Small intestine (tissue), 16 donors: ENCODE measurements around the gene ELAVL1. TPM values are rescaled to one million over a fixed set of nuclear protein-coding genes. Genes with fewer than 3 reads are reported as not detected.

ENCODE experiments used
- DNase-seq, 2 donors: peaks; one replicate each; pipeline versions ENCODE4 v3.0.0 to v3.0.0-alpha.2; 2013
- FAIRE-seq: peaks from 2 replicates; lab custom pipeline; 2012; peaks lifted over from hg19 to GRCh38; lab: Jason Lieb, UNC
- H3K27ac ChIP-seq, 3 donors: one replicate each; pipeline ENCODE4 v1.5.1; 2013; ENCODE audit warnings: low read length in 2 of 3, mild to moderate bottlenecking in 2 of 3, control low read depth in 1 of 3, inconsistent platforms in 1 of 3, low read depth in 1 of 3, moderate library complexity in 1 of 3
- H3K27me3 ChIP-seq, 3 donors: one replicate each; pipeline ENCODE4 v1.6.1; 2013; ENCODE audit warnings: low read length in 3 of 3, inconsistent platforms in 1 of 3; ENCODE audit not compliant: control insufficient read depth in 3 of 3, insufficient read depth in 3 of 3
- H3K36me3 ChIP-seq, 3 donors: one replicate each; pipeline ENCODE4 v1.6.1; 2013; ENCODE audit warnings: low read length in 3 of 3, inconsistent platforms in 1 of 3, low read depth in 1 of 3, mild to moderate bottlenecking in 1 of 3, moderate library complexity in 1 of 3; ENCODE audit not compliant: control insufficient read depth in 3 of 3, insufficient read depth in 2 of 3
- H3K4me1 ChIP-seq, 3 donors: one replicate each; pipeline ENCODE4 v1.6.1; 2013; ENCODE audit warnings: low read length in 2 of 3, inconsistent platforms in 1 of 3, low read depth in 1 of 3, mild to moderate bottlenecking in 1 of 3, moderate library complexity in 1 of 3; ENCODE audit not compliant: control insufficient read depth in 3 of 3, insufficient read depth in 2 of 3
- H3K4me3 ChIP-seq, 3 donors: one replicate each; pipeline ENCODE4 v1.5.1; 2013; ENCODE audit warnings: low read length in 3 of 3, control low read depth in 1 of 3, inconsistent platforms in 1 of 3, low read depth in 1 of 3, mild to moderate bottlenecking in 1 of 3, moderate library complexity in 1 of 3
- H3K9me3 ChIP-seq, 2 donors: one replicate each; pipeline ENCODE4 v1.6.1; 2013; ENCODE audit warnings: low read depth in 1 of 2, low read length in 1 of 2; ENCODE audit not compliant: control insufficient read depth in 2 of 2, insufficient read depth in 1 of 2
- WGBS, 3 donors: extraction: QIAGEN DNeasy Blood & Tissue Kit; methylation state at CpG; one replicate each; pipeline ENCODE4 v1.1.7; 2013; 5-methylcytosine and 5-hydroxymethylcytosine counted together
- long read RNA-seq, 10 donors: transcript quantifications; one replicate each; lab custom pipeline, GENCODE V29; 2026
- polyA plus RNA-seq, 4 donors: library from polyadenylated mRNA; stranded (reverse) in 3 of 4; unstranded in 1 of 4; fragments of 200-250 nt in 3 of 4; fragments of 120-200 nt in 1 of 4; gene quantifications; one replicate each; pipeline versions ENCODE4 v1.2.1 to v1.2.3, GENCODE V29; 2013
- donor health status: healthy with polysubstance abuse.
- donor health status: control.
- donor health status: control.
- donor health status: Bipolar disorder and iron deficiency.
- donor health status: healthy.

Gene ELAVL1
- polyA plus RNA-seq, result 10 to 100 TPM; 14.6 to 51.1 (median 26.4) TPM
- long read RNA-seq, donor 1, result 0 reads
- long read RNA-seq, donor 2, full-length matches to known transcripts, result 13 of 13 reads
- long read RNA-seq, donor 2, partial matches to known transcripts, result 0 of 13 reads
- long read RNA-seq, donor 2, other reads (novel, unspliced or antisense), result 0 of 13 reads
- long read RNA-seq, donor 3, full-length matches to known transcripts, result 8 of 13 reads
- long read RNA-seq, donor 3, partial matches to known transcripts, result 5 of 13 reads
- long read RNA-seq, donor 3, other reads (novel, unspliced or antisense), result 0 of 13 reads
- long read RNA-seq, donor 4, result 0 reads
- long read RNA-seq, donor 5, full-length matches to known transcripts, result 5 of 5 reads
- long read RNA-seq, donor 5, partial matches to known transcripts, result 0 of 5 reads
- long read RNA-seq, donor 5, other reads (novel, unspliced or antisense), result 0 of 5 reads
- long read RNA-seq, donor 6, full-length matches to known transcripts, result 15 of 1,785 reads
- long read RNA-seq, donor 6, partial matches to known transcripts, result 1,708 of 1,785 reads
- long read RNA-seq, donor 6, other reads (novel, unspliced or antisense), result 62 of 1,785 reads
- long read RNA-seq, donor 7, full-length matches to known transcripts, result 45 of 45 reads
- long read RNA-seq, donor 7, partial matches to known transcripts, result 0 of 45 reads
- long read RNA-seq, donor 7, other reads (novel, unspliced or antisense), result 0 of 45 reads
- long read RNA-seq, donor 8, full-length matches to known transcripts, result 2 of 2 reads
- long read RNA-seq, donor 8, partial matches to known transcripts, result 0 of 2 reads
- long read RNA-seq, donor 8, other reads (novel, unspliced or antisense), result 0 of 2 reads
- long read RNA-seq, donor 9, full-length matches to known transcripts, result 5 of 5 reads
- long read RNA-seq, donor 9, partial matches to known transcripts, result 0 of 5 reads
- long read RNA-seq, donor 9, other reads (novel, unspliced or antisense), result 0 of 5 reads
- long read RNA-seq, donor 10, full-length matches to known transcripts, result 20 of 20 reads
- long read RNA-seq, donor 10, partial matches to known transcripts, result 0 of 20 reads
- long read RNA-seq, donor 10, other reads (novel, unspliced or antisense), result 0 of 20 reads

- peak within 1 kb of the TSS; percentile 65 to 82 (median 65) for H3K27ac ChIP-seq
- no peak for FAIRE-seq
- no peaks in the 10 kb centered on the region for H3K27me3 ChIP-seq
- H3K9me3 ChIP-seq, result no peaks in the 10 kb centered on the region
- WGBS, 3 donors, result 0 to 1% (median 1%) methylated on average over 44 to 98 of the region's 98 CpGs
- H3K4me3 ChIP-seq, result peak within 1 kb of the TSS; percentile 90 to 98 (median 92)
- peak; percentile 87 to 96 for DNase-seq
- H3K4me1 ChIP-seq, result peaks cover 4 to 13% (median 8%) of the 10 kb centered on the region in 3 donors
- peaks cover 0 to 28% (median 2%) of the 10 kb centered on the region in 3 donors for H3K36me3 ChIP-seq
Measured at GRCh38 chr19:8005534-8006256, at the start of gene ELAVL1. Gene ELAVL1, minus strand, starts transcription at chr19:8005641. Its CDS starts 13,826 bp downstream, at chr19:7991815.

- Histone ChIP-seq H3K27ac (peak overlapping the region; percentile 74 to 97 (median 96)), H3K27me3 (no peaks in the 10 kb centered on the region), H3K4me3 (peak overlapping the region in 2 of 3 donors; percentile 49 to 70), H3K9me3 (no peaks in the 10 kb centered on the region), H3K4me1 (peaks cover 0 to 15% (median 0%) of the 10 kb centered on the region in 3 donors), H3K36me3 (peaks cover 0 to 38% (median under 1%) of the 10 kb centered on the region in 3 donors)
- peak; percentile 84 to 95 for DNase-seq
- 10 to 40% (median 39%) methylated on average over 9 of the region's 9 CpGs for WGBS, 3 donors
- FAIRE-seq, result no peak
Measured at GRCh38 chr19:8054169-8054568, 48.7 kb upstream of the ELAVL1 start.

- FAIRE-seq, result no peak
Measured at GRCh38 chr19:8052464-8052859, 47.0 kb upstream of the ELAVL1 start, which contains the start of gene CCL25. Gene CCL25, plus strand, starts transcription at chr19:8052760. Its CDS starts 290 bp downstream, at chr19:8053050.

GRCh38 chr19:8050274-8051096, 45.0 kb upstream of the ELAVL1 start:
- Histone ChIP-seq H3K4me3 (peak overlapping the region in 2 of 3 donors; percentile 33 to 64), H3K9me3 (no peaks in the 10 kb centered on the region), H3K4me1 (peaks cover 0 to 19% (median 0%) of the 10 kb centered on the region in 3 donors), H3K36me3 (peaks cover 0 to 19% (median 0%) of the 10 kb centered on the region in 3 donors), H3K27ac (peak overlapping the region; percentile 69 to 88 (median 81)), H3K27me3 (no peaks in the 10 kb centered on the region)
- peak; percentile 99 to 100 for DNase-seq
- FAIRE-seq, result no peak
- WGBS, 3 donors, result 3 to 10% (median 7%) methylated on average over 39 to 49 of the region's 49 CpGs

More at GRCh38 chr19:8052464-8052859, 47.0 kb upstream of the ELAVL1 start, which contains the start of gene CCL25:
- H3K4me3 ChIP-seq, result peak within 1 kb of the TSS in 2 of 3 donors; percentile 49 to 70
- no peaks in the 10 kb centered on the region for H3K27me3 ChIP-seq
- peaks cover 0 to 30% (median 0%) of the 10 kb centered on the region in 3 donors for H3K36me3 ChIP-seq
- 14 to 41% (median 24%) methylated on average over 6 to 7 of the region's 7 CpGs for WGBS, 3 donors
- H3K27ac ChIP-seq, result peak within 1 kb of the TSS; percentile 88 to 97 (median 96)
- no peaks in the 10 kb centered on the region for H3K9me3 ChIP-seq
- peaks cover 0 to 15% (median 0%) of the 10 kb centered on the region in 3 donors for H3K4me1 ChIP-seq
- peak in 1 of 2 donors; percentile 65 for DNase-seq

- DNase-seq, result no peak
Measured at GRCh38 chr19:8046569-8047165, 41.2 kb upstream of the ELAVL1 start.

GRCh38 chr19:8045872-8046568, 40.6 kb upstream of the ELAVL1 start:
- Histone ChIP-seq H3K36me3 (peaks cover 0 to 15% (median 0%) of the 10 kb centered on the region in 3 donors), H3K27me3 (no peaks in the 10 kb centered on the region), H3K4me1 (peaks cover 0 to 19% (median 0%) of the 10 kb centered on the region in 3 donors), H3K27ac (peak overlapping the region in 1 of 3 donors; percentile 28), H3K4me3 (no peak overlapping the region), H3K9me3 (no peaks in the 10 kb centered on the region)
- 59 to 66% (median 63%) methylated on average over 10 of the region's 10 CpGs for WGBS, 3 donors
- FAIRE-seq, result no peak
- no peak for DNase-seq

More at GRCh38 chr19:8046569-8047165, 41.2 kb upstream of the ELAVL1 start:
- H3K27me3 ChIP-seq, result no peaks in the 10 kb centered on the region
- WGBS, 3 donors, result 48 to 60% (median 49%) methylated on average over 3 of the region's 3 CpGs
- no peak overlapping the region for H3K4me3 ChIP-seq
- peaks cover 0 to 15% (median 0%) of the 10 kb centered on the region in 3 donors for H3K4me1 ChIP-seq
- no peak for FAIRE-seq
- no peaks in the 10 kb centered on the region for H3K9me3 ChIP-seq
- H3K36me3 ChIP-seq, result peaks cover 0 to 14% (median 0%) of the 10 kb centered on the region in 3 donors
- peak overlapping the region in 1 of 3 donors; percentile 28 for H3K27ac ChIP-seq
